Smooth muscle cell (in vitro differentiated cells): ENCODE results near the gene RNF103. TPM values are rescaled to one million over a fixed set of nuclear protein-coding genes. Genes with fewer than 3 reads are reported as not detected.
A peak's percentile ranks its signal among the peaks of the same experiment; 100 is the strongest.

Source experiments
- DNase-seq: peaks from one replicate; lab custom pipeline; 2025; ENCODE audit not compliant: unreplicated experiment; lab: John Stamatoyannopoulos, UW
- H2AFZ ChIP-seq: fragments of 200-600 bp; sonication (generic); 2 replicates; pipeline ENCODE4 v1.6.0; 2016; ENCODE audit warnings: antibody characterized with exemption, low read depth, mild to moderate bottlenecking
- H3F3A ChIP-seq: fragments of 200-600 bp; sonication (generic); 2 replicates; pipeline ENCODE4 v1.6.0; 2017; ENCODE audit warnings: antibody characterized with exemption, low read depth
- H3K27ac ChIP-seq: fragments of 200-600 bp; sonication (generic); 2 replicates; pipeline ENCODE4 v1.5.1; 2016; ENCODE audit warnings: low read depth, mild to moderate bottlenecking
- H3K27me3 ChIP-seq: fragments of 200-600 bp; sonication (generic); 2 replicates; pipeline ENCODE4 v1.6.1; 2016; ENCODE audit warnings: low read depth, mild to moderate bottlenecking
- H3K36me3 ChIP-seq: fragments of 200-600 bp; sonication (generic); 2 replicates; pipeline ENCODE4 v1.5.1; 2016; ENCODE audit warnings: low read depth
- H3K4me1 ChIP-seq: fragments of 200-600 bp; sonication (generic); 2 replicates; pipeline ENCODE4 v1.5.1; 2016; ENCODE audit warnings: low read depth
- H3K4me2 ChIP-seq: fragments of 200-600 bp; sonication (generic); 2 replicates; pipeline ENCODE4 v1.6.0; 2016; ENCODE audit warnings: mild to moderate bottlenecking
- H3K4me3 ChIP-seq: fragments of 200-600 bp; sonication (generic); 2 replicates; pipeline ENCODE4 v1.5.1; 2016; ENCODE audit warnings: mild to moderate bottlenecking
- H3K79me2 ChIP-seq: fragments of 200-600 bp; sonication (generic); 2 replicates; pipeline ENCODE4 v1.6.0; 2016; ENCODE audit warnings: low read depth, mild to moderate bottlenecking
- H3K9ac ChIP-seq: fragments of 200-600 bp; sonication (generic); 2 replicates; pipeline ENCODE4 v1.6.0; 2016; ENCODE audit warnings: low read depth
- H3K9me3 ChIP-seq: fragments of 200-600 bp; sonication (generic); replicated peaks from 2 replicates; pipeline ENCODE4 v1.5.1; 2016; ENCODE audit warnings: low read depth
- H4K20me1 ChIP-seq: fragments of 200-600 bp; sonication (generic); 2 replicates; pipeline ENCODE4 v1.6.0; 2016; ENCODE audit warnings: low read depth
- CTCF ChIP-seq: fragments of 200-600 bp; sonication (generic); IDR thresholded peaks from 2 replicates; pipeline ENCODE4 v1.5.1; 2017; ENCODE audit warnings: borderline replicate concordance, mild to moderate bottlenecking, antibody characterized with exemption; ENCODE audit not compliant: insufficient read depth, poor library complexity, severe bottlenecking
- WGBS: methylation state at CpG from one replicate; pipeline ENCODE4 v1.1.7; 2016; ENCODE audit warnings: low lambda C conversion rate; 5-methylcytosine and 5-hydroxymethylcytosine counted together
- polyA plus RNA-seq: library from polyadenylated mRNA; unstranded; fragments of >200 nt; fragmentation: Nextera tagmentation; extraction: Ambion mirVana; gene quantifications from 2 replicates; pipeline ENCODE4 v1.2.1, GENCODE V29; 2016
- total RNA-seq: library from RNA; depleted of rRNA; stranded (reverse); fragments of >200 nt; gene quantifications from 2 replicates; pipeline ENCODE4 v1.2.3, GENCODE V29; 2014

The RNF103 gene
- total and polyA plus RNA-seq, 2 experiments from 2014 or later: 14.8 to 21.5 TPM

DNA sequence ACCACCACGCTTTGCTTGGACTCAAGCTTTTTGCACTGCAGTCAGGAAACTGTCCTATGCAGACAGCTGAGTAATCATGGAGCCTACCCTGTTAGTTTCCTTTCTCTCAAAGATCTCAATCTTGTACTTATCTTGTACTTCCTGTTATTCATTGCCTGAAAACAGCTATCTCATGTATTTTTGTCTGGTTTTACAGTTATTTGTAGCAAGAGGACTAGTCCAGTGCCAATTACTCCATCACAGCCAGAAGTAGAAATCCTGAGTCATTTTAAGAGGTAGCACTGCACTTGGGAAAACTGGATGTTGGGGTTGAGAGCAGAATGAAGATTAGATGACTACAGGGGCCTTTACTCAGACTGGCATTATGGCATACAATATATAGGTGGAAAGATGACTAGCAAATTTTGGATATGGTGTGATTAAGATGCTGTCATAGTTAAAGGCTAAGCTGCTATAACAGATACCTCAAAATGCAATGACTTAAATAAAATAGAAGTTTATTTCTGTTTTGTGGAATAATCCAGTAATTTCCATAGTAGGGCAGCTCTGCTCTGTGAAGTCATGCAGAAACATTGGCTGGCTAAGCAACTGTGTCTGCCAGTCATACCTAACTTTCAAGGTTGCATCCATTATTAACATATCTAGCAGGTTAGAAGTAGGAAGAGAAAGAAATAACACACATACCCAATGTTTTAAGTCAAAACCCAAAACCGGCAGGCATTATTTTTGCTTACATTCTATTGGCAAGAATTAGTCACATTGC, 39.3 kb downstream of the RNF103 start:
- no peak for TF ChIP-seq CTCF

DNA sequence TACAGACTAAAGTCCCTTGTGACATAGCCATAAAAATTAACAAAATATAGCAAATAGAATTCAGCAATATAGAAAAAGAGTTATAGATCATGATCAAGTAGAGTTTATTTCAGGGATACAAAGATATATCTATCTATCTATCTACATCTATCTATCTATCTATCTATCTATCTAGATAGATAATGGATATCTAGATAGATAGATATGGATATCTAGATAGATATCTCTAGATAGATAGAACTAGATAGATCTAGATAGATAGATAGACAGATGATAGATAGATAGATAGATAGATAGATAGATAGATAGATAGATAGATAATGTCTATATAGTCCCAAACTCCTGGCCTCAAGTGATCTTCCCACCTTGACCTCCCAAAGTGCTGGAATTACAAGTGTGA, 43.1 kb downstream of the RNF103 start:
- no peak overlapping the region for H3K9ac ChIP-seq
- no peaks in the 10 kb centered on the region for H3K9me3 ChIP-seq
- no peaks in the 10 kb centered on the region for H3F3A ChIP-seq
- H2AFZ ChIP-seq: no peak overlapping the region
- no peaks in the 10 kb centered on the region for H3K36me3 ChIP-seq
- H4K20me1 ChIP-seq: no peaks in the 10 kb centered on the region
- no peak overlapping the region for H3K4me3 ChIP-seq
- no peaks in the 10 kb centered on the region for H3K27me3 ChIP-seq
- DNase-seq: no peak
- no peak overlapping the region for H3K4me2 ChIP-seq
- TF ChIP-seq CTCF: no peak
- H3K79me2 ChIP-seq: no peaks in the 10 kb centered on the region
- no peak overlapping the region for H3K27ac ChIP-seq
- no peaks in the 10 kb centered on the region for H3K4me1 ChIP-seq

More for the DNA sequence above, 39.3 kb downstream of the RNF103 start:
- Histone ChIP-seq H3K27me3 (no peaks in the 10 kb centered on the region), H3K9me3 (no peaks in the 10 kb centered on the region), H3K36me3 (no peaks in the 10 kb centered on the region), H2AFZ (peak overlapping the region; percentile 51), H3K9ac (no peak overlapping the region), H3K79me2 (no peaks in the 10 kb centered on the region), H4K20me1 (no peaks in the 10 kb centered on the region), H3K27ac (no peak overlapping the region), H3K4me2 (no peak overlapping the region), H3F3A (no peaks in the 10 kb centered on the region), H3K4me3 (no peak overlapping the region), H3K4me1 (no peaks in the 10 kb centered on the region)
- DNase-seq: no peak
- 74% methylated on average over 2 of the region's 2 CpGs for WGBS

DNA sequence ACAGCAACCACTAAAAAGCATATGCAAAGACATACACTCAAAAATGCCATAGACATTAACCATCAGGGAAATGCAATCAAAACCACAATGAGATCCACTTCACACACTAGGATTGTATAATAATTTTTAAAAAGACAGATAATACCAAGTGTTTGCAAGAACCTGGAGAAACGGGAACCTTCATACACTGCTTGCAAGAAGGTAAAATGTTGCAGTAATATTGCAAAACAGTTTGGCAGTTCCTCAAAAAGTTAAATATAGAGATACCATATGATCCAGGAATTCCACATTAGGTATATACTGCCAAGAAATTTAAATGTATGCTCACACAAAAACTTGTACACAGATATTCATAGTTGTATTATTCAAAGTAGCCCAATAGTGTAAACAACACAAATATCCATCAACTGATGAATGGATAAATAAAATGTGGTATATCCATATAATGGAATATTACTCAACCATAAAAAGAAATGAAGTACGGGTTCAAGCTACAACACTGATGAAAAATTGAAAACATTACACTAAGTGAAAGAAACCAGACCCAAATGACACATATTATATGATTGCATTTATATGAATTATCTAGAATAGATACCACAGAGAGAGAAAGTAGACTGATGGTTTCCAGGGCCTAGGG, 45.7 kb downstream of the RNF103 start:
- Histone ChIP-seq H3K27me3 (no peaks in the 10 kb centered on the region), H3K9me3 (no peaks in the 10 kb centered on the region), H3K36me3 (no peaks in the 10 kb centered on the region), H3K4me3 (no peak overlapping the region), H2AFZ (no peak overlapping the region), H3K4me2 (no peak overlapping the region), H3K9ac (no peak overlapping the region), H3K79me2 (no peaks in the 10 kb centered on the region), H3K27ac (no peak overlapping the region), H3K4me1 (no peaks in the 10 kb centered on the region), H3F3A (no peaks in the 10 kb centered on the region), H4K20me1 (no peaks in the 10 kb centered on the region)
- TF ChIP-seq CTCF: no peak
- DNase-seq: no peak
- WGBS: 88% methylated on average over 2 of the region's 2 CpGs

DNA sequence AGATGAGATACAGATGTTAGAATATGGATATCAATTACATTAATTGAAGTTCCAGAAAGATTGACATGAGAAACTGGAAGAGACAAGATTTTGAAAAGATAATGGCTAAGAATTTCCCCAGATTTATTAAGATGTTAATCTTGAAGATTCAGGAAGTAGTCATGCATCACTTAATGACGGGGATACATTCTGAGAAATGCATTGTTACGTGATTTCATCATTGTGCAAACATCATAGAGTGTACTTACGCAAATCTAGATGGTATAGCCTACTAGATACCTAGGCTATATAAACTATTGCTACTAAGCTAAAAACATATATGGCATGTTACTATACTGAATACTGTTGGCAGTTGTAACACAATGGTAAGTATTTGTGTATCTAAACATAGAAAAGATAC, 53.6 kb downstream of the RNF103 start:
- Histone ChIP-seq H3K4me2 (no peak overlapping the region), H3K9me3 (no peaks in the 10 kb centered on the region), H3F3A (no peaks in the 10 kb centered on the region), H3K4me3 (no peak overlapping the region), H3K4me1 (no peaks in the 10 kb centered on the region), H2AFZ (no peak overlapping the region), H3K79me2 (no peaks in the 10 kb centered on the region), H4K20me1 (no peaks in the 10 kb centered on the region), H3K36me3 (no peaks in the 10 kb centered on the region), H3K9ac (no peak overlapping the region), H3K27me3 (no peaks in the 10 kb centered on the region), H3K27ac (no peak overlapping the region)
- no peak for TF ChIP-seq CTCF
- no peak for DNase-seq
- 81% methylated on average over 3 of the region's 3 CpGs for WGBS
